HCEC 1CT (cell line): ENCODE results near the gene RBM19.
A peak's percentile ranks its signal among the peaks of the same experiment; 100 is the strongest.

ENCODE experiments used
- DNase-seq: peaks from one replicate; pipeline ENCODE4 v3.0.0-alpha.2; 2017

RBM19 gene

DNA sequence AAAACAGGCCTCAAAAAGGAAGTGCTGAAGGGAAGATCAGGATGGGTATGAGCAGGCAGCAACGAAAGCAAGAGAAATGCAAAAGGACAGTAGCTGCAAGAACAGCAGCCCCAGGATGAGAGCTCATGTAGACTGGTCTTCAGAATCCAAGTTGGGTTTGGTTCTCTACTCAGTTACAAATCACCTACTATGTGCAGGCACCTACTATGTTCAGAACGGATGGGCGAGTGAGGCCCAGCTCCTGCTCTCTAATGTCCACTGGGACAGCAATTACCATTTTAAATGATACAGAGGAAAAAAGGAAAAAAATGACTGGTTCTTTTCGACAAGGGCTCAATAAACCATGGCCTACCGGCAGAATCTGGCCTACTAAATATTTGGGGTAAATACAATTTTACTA lies 88.5 kb downstream of the RBM19 start:
- no peak for DNase-seq

DNA sequence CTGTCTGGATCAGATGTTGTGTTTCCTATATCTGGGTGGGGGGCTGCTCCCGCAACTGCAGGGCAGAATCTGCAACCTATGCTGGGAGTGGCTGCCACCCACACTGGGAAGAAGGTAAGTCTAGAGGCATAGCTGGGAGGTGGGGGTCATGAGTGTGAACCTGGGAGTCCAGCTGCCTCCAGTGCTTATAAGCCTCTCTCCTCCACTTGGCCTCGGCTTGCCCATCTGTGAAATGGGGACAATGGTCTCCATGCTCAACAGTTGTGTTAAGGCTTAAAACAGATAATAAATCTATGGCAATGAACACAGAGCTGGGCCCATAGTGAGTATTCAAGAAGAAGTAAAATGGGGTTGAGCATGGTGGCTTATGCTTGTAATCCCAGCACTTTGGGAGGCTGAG lies 90.0 kb downstream of the RBM19 start:
- no peak for DNase-seq

DNA sequence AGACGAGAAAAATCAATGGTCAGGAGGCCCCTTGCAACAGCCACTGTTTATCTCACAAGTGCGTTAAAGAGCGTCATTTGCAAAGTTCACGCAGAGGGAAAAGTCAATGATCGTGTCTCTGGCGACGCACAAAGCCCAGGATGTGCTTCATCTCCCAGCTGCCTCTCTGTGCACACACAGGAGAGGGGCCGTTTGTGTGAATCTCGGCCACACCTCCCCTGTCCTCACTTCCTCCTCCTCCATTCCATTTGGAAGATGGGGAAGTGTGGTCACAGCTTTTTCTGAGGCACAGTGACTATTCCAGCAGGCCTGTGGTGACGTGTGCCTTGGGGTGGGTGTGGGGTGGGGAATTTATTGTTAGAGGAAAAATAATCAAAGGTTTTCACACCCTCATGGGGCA lies 90.4 kb downstream of the RBM19 start:
- DNase-seq, result no peak

DNA sequence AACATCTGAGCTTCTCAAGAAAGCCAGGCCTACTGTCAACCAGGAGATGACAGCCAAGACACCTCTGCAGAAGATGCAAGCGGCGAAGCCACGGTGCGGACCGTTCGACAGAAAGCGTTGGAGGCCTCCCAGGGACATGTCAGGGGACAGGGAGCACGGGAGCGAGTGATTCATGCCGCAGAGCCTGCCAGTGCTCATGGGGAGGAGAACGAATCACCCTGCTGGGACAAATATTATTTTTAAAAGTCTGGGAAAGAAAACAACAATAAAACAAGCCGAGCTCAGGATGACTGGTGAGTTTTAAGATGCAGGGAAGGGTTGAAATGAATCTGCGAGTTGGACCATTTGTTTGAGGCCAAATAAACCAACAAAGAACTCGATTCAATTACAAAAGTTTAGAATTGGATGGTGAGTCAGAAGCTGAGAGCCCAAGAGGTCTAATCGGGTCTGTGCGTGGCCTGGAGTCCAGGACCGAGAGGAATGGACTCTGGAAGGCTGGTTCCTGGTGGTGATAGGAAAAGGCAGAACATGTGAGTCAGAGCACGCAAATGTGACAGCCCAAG lies 91.0 kb downstream of the RBM19 start:
- peak; percentile 9 for DNase-seq

DNA sequence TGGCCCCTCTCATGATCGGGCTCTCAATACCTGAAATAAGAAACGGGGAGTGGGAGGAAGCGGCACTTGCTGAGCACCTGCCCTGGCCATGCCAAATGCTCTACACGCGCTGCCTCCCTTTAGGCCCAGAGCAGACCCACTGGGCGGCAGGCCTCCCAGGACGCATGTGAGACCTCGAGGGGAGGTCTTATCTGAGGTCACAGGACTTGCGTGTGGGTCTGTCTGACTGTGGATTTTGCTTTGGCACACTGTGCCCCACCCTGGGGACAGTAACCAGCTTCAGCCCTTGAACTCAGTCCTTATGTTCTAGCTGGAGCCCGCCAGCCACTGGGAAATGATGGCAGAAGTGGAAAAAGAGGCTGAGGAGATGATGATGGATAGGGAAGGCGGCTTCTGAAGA lies 91.8 kb downstream of the RBM19 start:
- DNase-seq, result no peak

DNA sequence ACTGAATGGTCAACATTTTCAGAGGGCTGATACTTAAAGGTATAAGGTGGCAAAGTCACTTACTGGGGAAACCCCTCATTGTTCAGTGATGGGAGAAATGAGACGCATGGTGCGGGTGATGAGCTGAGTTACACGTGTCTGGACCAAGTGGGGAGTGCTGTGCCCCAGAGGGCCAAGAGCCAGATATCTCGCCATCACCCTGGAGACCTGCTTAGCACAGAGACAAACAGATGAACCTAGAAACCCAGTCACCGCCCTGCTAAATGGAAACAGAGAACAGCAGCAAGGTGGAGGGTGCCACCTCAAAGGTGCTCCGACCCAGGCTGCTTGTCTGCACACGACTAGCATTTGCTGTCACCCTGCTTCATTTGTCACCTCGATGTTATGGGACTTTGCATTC lies 92.4 kb downstream of the RBM19 start:
- no peak for DNase-seq

DNA sequence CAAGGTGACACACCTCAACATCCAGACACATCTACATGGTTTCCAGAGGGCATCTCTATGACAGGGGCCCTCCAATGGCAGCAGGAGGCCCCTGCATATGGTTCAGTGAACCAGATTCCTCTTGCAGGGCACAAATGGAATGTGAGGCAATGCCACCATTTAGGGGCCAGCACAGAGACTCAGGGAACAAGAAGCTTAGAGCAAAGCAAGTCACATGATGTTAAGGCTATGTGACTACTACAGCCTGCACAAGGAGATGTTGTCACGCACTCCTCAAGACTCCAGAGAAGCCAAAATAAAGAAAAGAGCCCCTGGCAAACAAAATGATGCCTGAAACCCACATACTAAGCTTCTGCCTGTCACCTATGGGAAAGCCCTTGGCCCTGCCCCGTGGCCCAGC lies 95.2 kb downstream of the RBM19 start:
- no peak for DNase-seq

DNA sequence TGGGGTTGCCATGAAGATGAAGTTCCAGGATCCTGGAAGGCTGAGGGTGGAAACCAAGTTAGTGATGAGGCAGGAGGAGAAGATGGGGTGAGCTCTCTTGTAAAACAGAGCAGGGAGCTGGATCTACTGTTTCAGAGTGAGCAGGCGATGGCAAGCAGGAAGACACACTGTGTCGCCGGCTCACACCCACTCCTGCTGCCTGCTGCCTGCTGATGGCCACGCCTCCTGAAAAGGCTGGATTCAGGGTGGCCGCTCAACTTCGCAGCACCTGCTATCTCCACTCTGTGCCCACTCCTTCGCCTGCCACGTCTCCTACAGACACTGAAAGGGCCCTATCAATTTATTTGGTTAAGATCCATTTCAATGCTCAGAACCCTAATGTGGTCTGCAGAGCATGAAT lies 96.1 kb downstream of the RBM19 start:
- no peak for DNase-seq

DNA sequence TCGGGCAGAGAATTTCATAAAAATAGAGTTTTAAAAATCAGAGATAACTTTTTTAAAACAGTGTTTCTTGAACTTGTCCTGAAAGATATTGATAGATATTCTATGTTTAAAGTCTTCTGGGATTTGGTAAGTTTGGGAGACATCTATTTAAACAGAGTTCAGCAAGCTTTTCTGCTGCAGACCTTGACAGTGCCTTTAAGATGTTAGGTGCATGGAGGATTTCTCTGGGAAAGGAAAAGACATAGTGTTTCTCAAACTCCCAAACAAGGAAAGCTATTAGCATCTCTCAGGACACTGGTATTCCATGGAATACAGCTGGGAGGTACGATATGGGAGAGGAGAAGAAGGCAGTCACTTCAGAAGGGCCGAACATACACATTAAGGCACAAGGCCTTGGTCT lies 97.8 kb downstream of the RBM19 start:
- no peak for DNase-seq

DNA sequence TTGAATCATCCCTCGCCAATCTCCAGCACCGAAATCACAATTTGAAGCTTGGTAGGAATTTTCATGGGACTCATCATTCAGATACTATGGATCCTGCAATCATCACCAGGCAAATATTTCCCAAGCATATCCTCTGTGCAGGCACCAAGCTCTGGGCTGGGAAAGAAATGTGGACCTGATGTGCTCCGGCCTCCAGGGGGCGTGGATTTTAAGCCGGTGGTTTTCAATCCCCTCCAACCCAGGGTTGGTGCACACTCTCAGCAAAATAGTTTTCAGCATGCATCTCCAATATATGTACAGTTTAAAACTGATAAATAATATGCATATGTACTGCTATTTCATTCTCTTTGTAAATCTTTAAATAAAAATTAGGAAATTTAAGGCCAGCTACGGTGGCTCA lies 98.9 kb downstream of the RBM19 start:
- DNase-seq, result peak; percentile 33

DNA sequence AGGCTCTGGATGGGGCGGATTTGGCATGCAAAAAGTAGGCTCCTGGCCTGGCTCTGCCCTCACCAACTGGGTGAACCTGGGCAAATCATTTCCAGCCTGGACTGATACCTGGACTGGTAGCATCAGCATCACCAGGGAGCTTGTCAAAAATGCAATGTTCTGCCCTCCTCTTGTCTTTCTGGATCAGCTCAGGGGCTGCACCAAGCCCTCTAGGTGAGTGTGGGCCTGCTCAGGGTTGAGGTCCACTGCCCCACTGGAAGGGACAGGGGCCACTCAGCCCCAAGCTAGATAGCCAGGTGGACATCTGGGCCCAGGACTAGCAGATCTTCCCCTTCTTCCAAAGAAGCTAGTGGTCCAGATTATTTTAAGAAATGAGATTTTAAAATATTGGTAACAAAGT lies 99.6 kb downstream of the RBM19 start:
- no peak for DNase-seq

DNA sequence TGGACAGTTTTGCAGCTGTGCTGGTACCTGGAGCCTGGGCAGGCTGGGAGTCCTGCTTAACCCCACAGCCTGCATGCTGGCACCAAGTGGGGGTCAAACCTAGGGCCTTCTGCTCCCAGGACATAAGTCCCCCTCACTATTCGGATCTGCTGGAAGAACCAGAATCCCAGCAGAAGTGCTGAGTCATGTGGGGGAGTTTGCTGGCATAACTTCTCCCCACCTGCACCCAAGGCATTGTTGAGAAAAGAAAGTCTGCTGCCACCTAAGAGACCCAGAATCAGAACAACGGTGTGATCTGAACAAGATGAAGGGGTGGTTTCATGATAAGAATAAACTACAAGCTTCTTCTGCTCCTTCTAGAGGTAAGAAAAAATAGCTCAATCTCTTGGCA lies 102.7 kb downstream of the RBM19 start:
- DNase-seq, result no peak

DNA sequence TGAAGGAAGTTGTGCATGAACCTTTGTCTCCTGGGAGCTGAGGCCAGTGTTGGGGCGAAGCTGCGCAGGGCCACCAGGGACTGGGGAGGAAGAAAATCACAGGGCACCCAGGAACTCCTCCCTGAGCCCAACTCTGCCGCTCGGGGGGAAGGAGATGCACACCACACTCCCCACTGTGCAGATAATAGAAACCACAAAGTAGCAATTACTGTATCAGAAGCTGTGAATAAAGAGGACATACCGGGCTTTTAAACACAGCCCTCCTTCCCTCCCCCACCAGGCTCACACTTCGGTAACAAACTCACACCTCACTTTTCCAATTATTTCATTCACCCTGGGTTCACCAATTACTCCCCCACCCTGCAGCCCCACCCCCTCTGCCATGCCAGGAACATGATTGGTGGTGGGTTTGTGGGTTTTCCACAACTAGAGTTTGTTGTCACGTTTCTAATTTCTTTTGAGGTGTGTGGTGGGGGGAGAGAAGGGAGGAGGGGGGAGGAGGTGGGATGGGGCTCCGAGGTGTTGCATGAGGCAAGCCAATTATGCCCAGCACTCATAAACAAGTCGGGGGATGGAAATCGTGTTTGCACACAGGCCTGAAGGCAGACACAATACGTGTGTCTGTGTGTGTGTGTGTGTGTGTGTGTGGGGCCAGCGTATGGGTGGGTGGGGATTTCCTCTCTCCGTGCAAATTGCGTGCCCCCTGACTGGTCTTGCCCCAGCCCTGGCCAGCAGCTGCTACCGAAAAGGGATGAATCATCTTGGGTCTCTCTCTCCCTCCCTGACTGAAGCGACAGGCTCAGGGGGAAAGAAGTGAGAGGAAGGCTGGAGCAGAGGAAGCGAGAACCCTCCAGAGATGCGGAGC lies 103.3 kb downstream of the RBM19 start:
- peak; percentile 57 for DNase-seq

DNA sequence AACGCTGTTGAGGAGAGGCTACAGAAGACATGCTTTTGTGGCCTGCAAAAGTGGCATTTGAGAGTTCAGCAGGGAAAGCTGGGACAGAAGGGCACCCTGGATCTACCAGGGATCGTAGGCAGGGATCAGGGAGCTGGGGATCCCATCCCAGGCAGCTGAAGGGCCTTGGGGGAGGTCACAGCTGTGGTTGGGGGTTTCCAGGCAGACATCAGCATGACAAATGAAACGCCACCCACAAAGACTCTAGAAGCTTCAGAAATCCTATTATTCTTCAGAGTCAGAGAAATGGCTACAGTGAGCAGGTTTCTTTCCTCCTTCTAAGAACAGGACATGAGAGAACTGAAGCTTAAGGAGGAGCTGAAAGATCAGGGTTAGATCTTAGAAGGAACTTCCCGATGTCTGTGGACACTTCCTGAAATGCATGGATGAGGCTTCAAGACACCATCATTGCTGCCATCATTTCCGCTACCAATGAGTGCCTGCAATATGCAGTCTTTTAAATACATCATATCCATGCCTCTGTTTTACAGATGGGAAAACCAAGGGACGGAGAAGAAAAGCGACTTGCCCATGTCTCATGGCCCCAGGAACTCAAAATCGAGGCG lies 104.3 kb downstream of the RBM19 start:
- DNase-seq, result no peak

DNA sequence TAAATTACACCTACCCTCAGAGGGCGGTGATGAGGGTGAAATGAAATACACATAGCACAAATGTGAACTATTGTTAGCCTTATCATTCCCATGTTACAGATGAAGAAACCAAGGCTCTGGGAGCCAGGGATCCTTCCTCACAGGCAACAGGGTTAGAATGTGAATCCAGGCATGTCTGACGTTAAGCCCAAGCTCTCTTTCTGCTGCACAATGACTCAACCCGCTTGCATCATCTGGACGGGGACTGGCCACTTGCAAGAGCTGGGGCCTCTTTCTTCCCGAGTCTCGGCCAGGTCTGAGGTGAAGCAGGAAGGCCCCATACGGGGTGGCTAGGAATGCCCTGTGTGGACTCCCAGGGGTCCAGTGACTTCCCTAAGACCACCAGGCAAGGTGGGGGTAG lies 105.2 kb downstream of the RBM19 start:
- DNase-seq, result peak; percentile 90

DNA sequence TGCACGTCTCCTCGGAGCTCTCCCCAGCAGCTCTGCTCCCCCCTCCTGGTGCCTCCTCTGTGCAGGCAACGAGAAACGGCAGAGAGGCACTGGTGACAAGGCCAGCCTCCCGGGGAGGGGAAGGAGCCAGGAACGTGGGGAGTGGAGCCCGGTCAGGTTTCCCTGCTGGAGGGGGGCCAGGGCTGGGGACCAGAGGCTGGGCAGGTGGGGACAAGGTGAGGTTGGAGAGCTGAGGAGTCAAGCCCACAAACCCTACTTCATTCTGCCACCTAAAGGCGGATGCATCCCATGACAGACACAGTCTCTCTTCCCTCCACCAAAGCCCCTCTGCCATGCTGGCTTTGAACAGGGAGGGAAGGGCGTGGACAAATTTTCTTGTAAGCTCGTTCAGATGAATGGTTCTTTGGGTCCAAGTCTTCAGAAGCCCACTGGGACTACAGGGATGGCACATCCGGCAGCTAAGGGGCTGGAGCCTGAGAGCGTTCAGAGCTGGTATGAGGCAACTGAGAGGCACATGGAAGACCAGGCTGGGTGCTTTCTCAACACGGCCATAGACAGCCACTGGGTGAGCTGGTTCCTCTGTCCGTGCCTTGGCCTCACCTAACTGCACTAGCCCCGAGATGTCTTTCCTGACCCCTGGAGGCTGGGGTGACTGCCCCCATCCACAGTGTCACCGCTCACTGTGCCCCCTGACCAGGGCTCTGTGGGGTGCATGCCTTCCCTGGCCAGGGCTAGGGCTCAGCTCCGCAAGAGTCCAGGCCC lies 105.9 kb downstream of the RBM19 start:
- DNase-seq, result no peak

DNA sequence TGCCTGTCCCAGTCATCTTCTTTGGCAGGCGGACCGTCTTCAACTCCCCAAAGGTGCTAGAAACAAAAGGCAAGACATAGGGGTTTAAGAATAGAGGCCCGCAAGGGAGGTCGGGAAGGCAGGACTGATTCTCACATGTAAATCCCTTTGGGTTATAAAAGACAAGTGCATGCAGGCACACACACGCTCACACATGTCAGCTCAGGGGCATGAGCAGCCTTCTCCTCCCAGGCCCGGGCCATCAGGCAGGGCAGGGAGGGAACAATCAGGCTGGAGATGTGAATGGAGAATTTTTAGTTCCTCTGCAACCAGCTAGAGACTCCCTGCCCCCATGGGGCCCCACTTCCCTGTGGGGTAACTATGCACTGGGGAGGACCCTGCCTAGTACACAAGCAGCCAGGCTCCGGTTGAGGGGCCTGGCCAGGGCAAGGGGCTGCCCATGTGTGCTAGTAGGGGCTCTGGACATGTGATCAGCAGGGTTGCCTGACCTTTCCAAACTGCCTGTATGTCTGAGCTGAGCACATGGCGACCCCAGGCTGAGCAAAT lies 107.2 kb downstream of the RBM19 start:
- no peak for DNase-seq

DNA sequence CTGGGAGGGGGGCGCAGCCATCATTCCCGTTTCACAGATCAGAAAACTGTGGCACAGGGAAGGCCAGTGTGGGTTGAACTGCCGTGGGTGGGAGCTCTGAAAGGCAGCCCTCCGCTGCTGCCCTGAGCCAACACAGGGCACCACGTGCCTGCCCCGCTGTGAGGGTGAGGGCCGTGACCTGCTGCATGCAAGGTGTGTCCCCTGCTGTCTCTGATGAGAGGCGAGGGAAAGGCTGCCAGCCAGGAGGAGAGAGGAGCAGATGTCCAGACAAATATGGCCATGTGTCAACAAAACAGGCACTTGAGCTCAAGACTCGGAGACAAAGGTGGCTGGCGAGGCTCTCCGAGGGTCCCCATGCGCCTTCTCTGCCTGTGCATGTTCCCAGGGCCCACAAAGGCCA lies 108.8 kb downstream of the RBM19 start:
- DNase-seq, result no peak

DNA sequence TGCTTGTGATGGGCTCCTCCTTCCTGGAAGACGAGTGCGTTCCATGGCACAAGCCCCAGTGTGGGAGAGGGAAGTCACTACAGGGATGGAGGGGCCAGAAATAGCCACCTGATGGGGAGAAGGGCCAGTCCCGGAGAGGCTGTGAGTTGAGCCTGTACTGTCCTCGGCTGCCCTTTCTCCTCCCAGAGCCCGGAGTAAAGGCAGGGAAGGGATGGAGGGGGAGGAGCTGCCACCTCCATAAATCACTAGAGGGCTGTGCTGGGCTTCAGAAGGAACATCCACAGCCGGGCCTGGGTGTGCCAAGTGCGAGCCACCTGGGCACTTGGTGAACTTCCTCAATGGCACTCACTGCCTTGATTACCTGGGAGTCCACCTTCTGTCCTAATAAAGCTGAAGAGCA lies 110.1 kb downstream of the RBM19 start:
- no peak for DNase-seq

DNA sequence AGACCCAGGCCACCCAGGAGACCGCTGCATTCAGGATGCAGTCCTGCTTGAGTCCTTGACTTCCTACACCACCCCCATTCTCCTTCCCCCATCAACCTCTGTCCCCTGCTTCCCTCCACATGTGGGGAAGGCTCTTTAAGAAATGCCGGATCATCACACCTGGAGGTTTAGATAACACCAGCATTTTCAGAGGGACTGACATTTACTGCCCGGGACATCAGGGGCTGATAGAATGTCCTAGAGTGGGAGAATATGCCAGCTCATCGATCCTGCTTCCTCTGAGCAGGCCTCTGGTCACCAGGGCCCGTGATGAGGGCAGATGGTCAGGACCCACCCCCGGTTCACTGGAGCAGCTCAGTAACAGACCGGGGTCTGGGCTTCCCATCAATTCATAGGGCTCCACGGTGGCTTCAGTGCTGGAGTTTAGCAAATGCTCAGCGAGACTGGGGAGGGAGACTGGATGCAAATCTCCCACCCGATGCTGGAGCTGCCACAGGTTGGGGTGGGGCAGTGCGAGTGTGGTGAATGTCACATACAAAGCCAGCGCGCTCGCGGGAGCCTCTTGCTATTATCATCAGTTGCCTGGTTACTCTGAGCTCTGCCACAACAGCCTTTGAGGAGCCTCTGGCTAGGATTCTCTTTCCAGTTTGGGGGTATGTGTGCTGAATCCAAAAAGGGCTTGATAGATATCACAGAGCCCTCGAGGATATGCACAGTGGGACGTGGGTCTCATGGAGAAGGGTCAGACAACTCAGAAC lies 111.6 kb downstream of the RBM19 start:
- no peak for DNase-seq

DNA sequence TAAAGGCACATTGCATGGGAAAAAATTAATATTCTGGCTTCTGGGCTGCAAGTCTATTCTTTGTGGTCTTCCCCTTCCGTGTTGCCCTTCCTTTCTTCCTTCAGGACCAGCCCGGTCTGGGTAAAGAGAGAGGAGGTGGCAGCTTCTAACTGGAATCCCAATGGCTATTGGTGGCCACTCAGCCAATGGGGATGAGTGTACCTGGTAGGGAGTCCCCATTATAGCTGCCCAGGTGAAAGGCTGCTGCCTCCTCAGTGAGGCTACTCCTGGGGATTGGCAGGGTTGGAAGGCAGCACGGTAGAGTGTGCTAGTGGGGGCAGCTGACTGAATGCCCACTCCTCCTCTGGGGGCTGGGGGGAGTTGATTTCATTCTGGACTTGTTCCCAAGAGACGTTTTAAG lies 112.6 kb downstream of the RBM19 start:
- no peak for DNase-seq

DNA sequence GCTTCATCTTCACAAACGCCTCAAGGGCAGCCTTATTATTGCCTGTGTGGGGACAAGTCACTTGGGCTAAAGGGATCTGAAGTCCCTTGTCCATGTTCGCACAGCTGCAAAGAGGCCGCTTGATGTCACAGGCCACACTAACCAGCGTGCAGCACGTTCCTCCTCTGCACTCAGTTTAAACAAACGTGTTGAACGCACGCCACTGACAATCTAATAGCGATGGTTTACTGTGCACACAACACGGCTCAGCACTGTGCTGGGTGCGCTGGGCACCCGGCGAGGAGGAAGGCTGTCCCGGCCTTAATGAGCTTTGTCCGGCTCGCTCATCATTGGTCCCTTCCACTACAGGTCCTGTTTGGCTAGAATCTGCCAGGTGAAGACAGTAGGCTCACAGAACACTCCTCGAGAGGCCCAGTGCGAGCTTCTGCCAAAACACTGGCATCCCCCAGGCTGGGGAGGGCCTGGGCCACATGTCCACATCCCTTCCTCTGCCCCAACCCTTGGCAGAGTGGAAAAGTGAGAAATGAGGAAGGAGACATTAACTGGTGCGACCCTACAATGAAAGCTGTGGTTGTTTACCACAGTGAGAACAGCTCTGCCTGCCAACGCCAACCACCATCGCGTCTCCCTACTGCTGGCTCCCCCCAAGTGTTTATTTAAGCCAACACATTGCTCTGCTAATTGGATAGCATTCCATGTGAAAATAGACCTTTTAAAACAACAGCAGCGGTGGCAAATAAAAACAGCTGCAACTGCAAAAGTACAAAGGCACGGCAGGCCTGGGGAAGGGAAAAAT lies 113.2 kb downstream of the RBM19 start:
- no peak for DNase-seq
